HG03060 (cell line): ENCODE measurements around the gene FIBP.

Experiments used
- ATAC-seq: cut with Tn5 transposase; IDR thresholded peaks from one replicate; pipeline ENCODE4 v1.9.1; 2021; ENCODE audit warnings: low read depth, moderate number of reproducible peaks; ENCODE audit not compliant: unreplicated experiment

The FIBP gene

GRCh38 chr11:65891219-65892136 is 3.2 kb upstream of the FIBP start:
- no peak for ATAC-seq

GRCh38 chr11:65890324-65891218 is 2.3 kb upstream of the FIBP start, which contains the start of gene CCDC85B:
TSS of gene CCDC85B (plus strand) at chr11:65890673. CDS start at chr11:65890784, 111 bp downstream.
- no peak for ATAC-seq

- ATAC-seq: no peak
Observed at GRCh38 chr11:65887723-65888162, 528 bp downstream of the FIBP start.

- ATAC-seq: no peak
Observed at GRCh38 chr11:65886826-65887722, 1.2 kb downstream of the FIBP start.

- no peak for ATAC-seq
Observed at GRCh38 chr11:65885808-65886536, 2.3 kb downstream of the FIBP start.

- ATAC-seq: no peak
Observed at GRCh38 chr11:65885231-65885630, 3.0 kb downstream of the FIBP start.

GRCh38 chr11:65884716-65885092 is 3.6 kb downstream of the FIBP start:
- ATAC-seq: no peak

- no peak for ATAC-seq
Observed at GRCh38 chr11:65883786-65884715, 4.2 kb downstream of the FIBP start.

- no peak for ATAC-seq
Observed at GRCh38 chr11:65883058-65883761, 5.1 kb downstream of the FIBP start.

- ATAC-seq: no peak
Observed at GRCh38 chr11:65882120-65883057, 5.9 kb downstream of the FIBP start.

GRCh38 chr11:65880844-65881421 is 7.3 kb downstream of the FIBP start:
- ATAC-seq: no peak

GRCh38 chr11:65880027-65880426 is 8.2 kb downstream of the FIBP start:
- ATAC-seq: no peak

GRCh38 chr11:65879617-65880016 is 8.7 kb downstream of the FIBP start, which contains the start of gene CTSW:
TSS of gene CTSW (plus strand) at chr11:65879837. CDS start at chr11:65879855, 18 bp downstream.
- ATAC-seq: no peak

GRCh38 chr11:65873318-65874156 is 14.7 kb downstream of the FIBP start:
- peak; percentile 73 for ATAC-seq

- ATAC-seq: no peak
Observed at GRCh38 chr11:65872586-65873317, 15.5 kb downstream of the FIBP start, which contains the start of gene EFEMP2. TSS of gene EFEMP2 (minus strand) at chr11:65872800. CDS start at chr11:65872354, 446 bp downstream.
